Loucy (cell line): ENCODE data around the gene MOB3B.

ENCODE experiments used
- H2AFZ ChIP-seq: fragments of 200-600 bp; sonication (generic); 2 replicates; pipeline ENCODE4 v1.6.0; 2016; ENCODE audit warnings: antibody characterized with exemption, mild to moderate bottlenecking, low read length, moderate library complexity
- H3F3A ChIP-seq: fragments of 200-600 bp; 2 replicates; pipeline ENCODE4 v1.6.0; 2016; ENCODE audit warnings: antibody characterized with exemption, low read depth, mild to moderate bottlenecking
- H3K27me3 ChIP-seq: fragments of 200-600 bp; sonication (generic); 2 replicates; pipeline ENCODE4 v1.6.1; 2014; ENCODE audit warnings: low read length, mild to moderate bottlenecking; ENCODE audit not compliant: insufficient read depth, poor library complexity, severe bottlenecking
- H3K36me3 ChIP-seq: fragments of 200-600 bp; sonication (generic); 2 replicates; pipeline ENCODE4 v1.6.1; 2016; ENCODE audit warnings: low read length; ENCODE audit not compliant: insufficient read depth
- H3K4me1 ChIP-seq: fragments of 200-600 bp; sonication (generic); 2 replicates; pipeline ENCODE4 v1.5.1; 2014; ENCODE audit warnings: low read length, mild to moderate bottlenecking; ENCODE audit not compliant: insufficient read depth, poor library complexity, severe bottlenecking
- H3K4me2 ChIP-seq: fragments of 200-600 bp; sonication (generic); 2 replicates; pipeline ENCODE4 v1.6.0; 2014; ENCODE audit warnings: antibody characterized with exemption, low read length, low read depth, mild to moderate bottlenecking; ENCODE audit not compliant: poor library complexity, severe bottlenecking
- H3K4me3 ChIP-seq: fragments of 200-600 bp; sonication (generic); 2 replicates; pipeline ENCODE4 v1.5.1; 2014; ENCODE audit warnings: low read length, mild to moderate bottlenecking, mixed read lengths; ENCODE audit not compliant: poor library complexity, severe bottlenecking
- H3K79me2 ChIP-seq: fragments of 200-600 bp; sonication (generic); 2 replicates; pipeline ENCODE4 v1.6.1; 2014; ENCODE audit warnings: low read length; ENCODE audit not compliant: insufficient read depth
- H3K9ac ChIP-seq: fragments of 200-600 bp; sonication (generic); 2 replicates; pipeline ENCODE4 v1.6.0; 2014; ENCODE audit warnings: mild to moderate bottlenecking, low read depth, low read length, moderate library complexity; ENCODE audit not compliant: poor library complexity, severe bottlenecking
- H3K9me2 ChIP-seq: fragments of 200-600 bp; sonication (generic); replicated peaks from 2 replicates; pipeline ENCODE4 v1.6.1; 2016; ENCODE audit warnings: low read depth, low read length, mixed read lengths
- H3K9me3 ChIP-seq: fragments of 200-600 bp; sonication (generic); 2 replicates; pipeline ENCODE4 v1.6.1; 2014; ENCODE audit warnings: mild to moderate bottlenecking, antibody characterized with exemption, low read length, low read depth; ENCODE audit not compliant: insufficient read depth
- H4K20me1 ChIP-seq: fragments of 200-600 bp; sonication (generic); 2 replicates; pipeline ENCODE4 v1.6.0; 2014; ENCODE audit warnings: antibody characterized with exemption, low read length, mild to moderate bottlenecking; ENCODE audit not compliant: insufficient read depth, poor library complexity, severe bottlenecking
- CTCF ChIP-seq: fragments of 200-600 bp; sonication (generic); conservative IDR thresholded peaks from 2 replicates; pipeline ENCODE4 v1.5.1; 2014; ENCODE audit warnings: mild to moderate bottlenecking, antibody characterized with exemption, low read length
- EZH2phosphoT487 ChIP-seq: fragments of 200-600 bp; IDR thresholded peaks from 2 replicates; pipeline ENCODE4 v1.6.1; 2018; ENCODE audit warnings: antibody characterized with exemption, mild to moderate bottlenecking, moderate library complexity, borderline replicate concordance

MOB3B gene

GRCh38 chr9:27440888-27441740, 88.5 kb downstream of the MOB3B start:
- Histone ChIP-seq H3K9me3 (no peaks in the 10 kb centered on the region), H4K20me1 (no peaks in the 10 kb centered on the region), H3K4me3 (no peak overlapping the region), H3K4me1 (no peaks in the 10 kb centered on the region), H2AFZ (no peak overlapping the region), H3F3A (no peaks in the 10 kb centered on the region), H3K79me2 (no peaks in the 10 kb centered on the region), H3K9ac (no peak overlapping the region), H3K27me3 (no peaks in the 10 kb centered on the region), H3K9me2 (no peaks in the 10 kb centered on the region), H3K4me2 (no peak overlapping the region), H3K36me3 (no peaks in the 10 kb centered on the region)
- TF ChIP-seq EZH2phosphoT487 (no peak), CTCF (no peak)

- H3K4me1 ChIP-seq: no peaks in the 10 kb centered on the region
- no peaks in the 10 kb centered on the region for H4K20me1 ChIP-seq
- TF ChIP-seq EZH2phosphoT487: no peak
- TF ChIP-seq CTCF: no peak
- H3K27me3 ChIP-seq: no peaks in the 10 kb centered on the region
- H3K9me3 ChIP-seq: no peaks in the 10 kb centered on the region
- no peaks in the 10 kb centered on the region for H3F3A ChIP-seq
- H3K79me2 ChIP-seq: no peaks in the 10 kb centered on the region
- no peak overlapping the region for H3K4me3 ChIP-seq
- no peak overlapping the region for H3K4me2 ChIP-seq
- no peaks in the 10 kb centered on the region for H3K9me2 ChIP-seq
- no peak overlapping the region for H2AFZ ChIP-seq
- H3K36me3 ChIP-seq: no peaks in the 10 kb centered on the region
- no peak overlapping the region for H3K9ac ChIP-seq
Observed at GRCh38 chr9:27438522-27438921, 91.1 kb downstream of the MOB3B start.

GRCh38 chr9:27437652-27438373, 91.8 kb downstream of the MOB3B start:
- no peaks in the 10 kb centered on the region for H3F3A ChIP-seq
- no peaks in the 10 kb centered on the region for H3K36me3 ChIP-seq
- H2AFZ ChIP-seq: no peak overlapping the region
- no peaks in the 10 kb centered on the region for H3K79me2 ChIP-seq
- H3K27me3 ChIP-seq: no peaks in the 10 kb centered on the region
- no peak overlapping the region for H3K4me2 ChIP-seq
- no peaks in the 10 kb centered on the region for H3K4me1 ChIP-seq
- H3K9me2 ChIP-seq: no peaks in the 10 kb centered on the region
- no peaks in the 10 kb centered on the region for H3K9me3 ChIP-seq
- TF ChIP-seq CTCF (no peak), EZH2phosphoT487 (no peak)
- H3K9ac ChIP-seq: no peak overlapping the region
- H3K4me3 ChIP-seq: no peak overlapping the region
- no peaks in the 10 kb centered on the region for H4K20me1 ChIP-seq
